HEK293 (cell line): ENCODE data around the gene UBE2D4.

Source experiments
- CTCF ChIA-PET: fragments of 350-600 bp; formaldehyde crosslinking; extraction: SDS; loops from one replicate; lab custom pipeline; 2021; ENCODE audit warnings: antibody characterized with exemption; lab: Yijun Ruan, JAX
- POLR2A ChIA-PET: fragments of 300-600 bp; formaldehyde crosslinking; extraction: SDS; loops from one replicate; lab custom pipeline; 2020; ENCODE audit warnings: antibody characterized with exemption, inconsistent platforms; lab: Yijun Ruan, JAX
- H3K27ac ChIP-seq: fragments of 200-500 bp; sonication (Bioruptor generic); 2 replicates; pipeline ENCODE4 v1.5.1; 2014; ENCODE audit warnings: low read depth, low read length, control low read depth, inconsistent platforms; ENCODE audit errors: extremely low read depth
- H3K36me3 ChIP-seq, 2 experiments: fragments of 200-500 bp in 1 of 2; sonication (Bioruptor generic) in 1 of 2; 1 replicate in 1 of 2; 2 replicates in 1 of 2; pipeline ENCODE4 v1.5.1; 2014 to 2017; ENCODE audit warnings: inconsistent platforms in 2 of 2, low read length in 2 of 2; ENCODE audit not compliant: control insufficient read depth in 2 of 2, insufficient read depth in 1 of 2
- H3K4me1 ChIP-seq: fragments of 200-500 bp; sonication (Bioruptor generic); 2 replicates; pipeline ENCODE4 v1.5.1; 2014; ENCODE audit warnings: mild to moderate bottlenecking, low read length, inconsistent platforms; ENCODE audit not compliant: control insufficient read depth, insufficient read depth
- H3K4me3 ChIP-seq: 2 replicates; pipeline ENCODE4 v1.5.1; 2011; ENCODE audit warnings: low read depth, mild to moderate bottlenecking, control low read depth, low read length, moderate library complexity
- H3K9me3 ChIP-seq: fragments of 200-500 bp; sonication (Bioruptor generic); 2 replicates; pipeline ENCODE4 v1.5.1; 2014; ENCODE audit warnings: low read depth, low read length, inconsistent platforms; ENCODE audit not compliant: control insufficient read depth, insufficient read depth
- HOXD13 ChIP-seq: sonication (generic); formaldehyde crosslinking; IDR thresholded peaks from 2 replicates; pipeline ENCODE4 v1.8.0; 2022; ENCODE audit warnings: missing genetic modification reagents, borderline replicate concordance
- PRDM4 ChIP-seq: fragments of 450-650 bp; formaldehyde crosslinking; IDR thresholded peaks from 2 replicates; pipeline ENCODE4 v1.5.1; 2017; ENCODE audit warnings: missing biosample characterization, missing genetic modification characterization
- RBAK ChIP-seq: fragments of 450-650 bp; formaldehyde crosslinking; IDR thresholded peaks from 2 replicates; pipeline ENCODE4 v1.5.1; 2016; ENCODE audit warnings: missing biosample characterization, missing genetic modification characterization
- SP3 ChIP-seq: fragments of 450-650 bp; formaldehyde crosslinking; IDR thresholded peaks from 2 replicates; pipeline ENCODE4 v1.5.1; 2016; ENCODE audit warnings: missing biosample characterization, missing genetic modification characterization
- WT1 ChIP-seq: fragments of 450-650 bp; formaldehyde crosslinking; IDR thresholded peaks from 2 replicates; pipeline ENCODE4 v1.5.1; 2016; ENCODE audit warnings: missing biosample characterization, missing genetic modification characterization
- ZBTB1 ChIP-seq: fragments of 450-650 bp; formaldehyde crosslinking; IDR thresholded peaks from 2 replicates; pipeline ENCODE4 v1.5.1; 2016; ENCODE audit warnings: missing biosample characterization, missing genetic modification characterization
- ZFHX2 ChIP-seq: fragments of 450-650 bp; formaldehyde crosslinking; conservative IDR thresholded peaks from 2 replicates; pipeline ENCODE4 v1.5.1; 2016; ENCODE audit warnings: missing biosample characterization, missing genetic modification characterization
- ZFP3 ChIP-seq: fragments of 450-650 bp; formaldehyde crosslinking; IDR thresholded peaks from 2 replicates; pipeline ENCODE4 v1.5.1; 2016; ENCODE audit warnings: low read depth, missing biosample characterization, missing genetic modification characterization
- ZIC2 ChIP-seq: fragments of 450-650 bp; formaldehyde crosslinking; IDR thresholded peaks from 2 replicates; pipeline ENCODE4 v1.5.1; 2016; ENCODE audit warnings: missing biosample characterization, missing genetic modification characterization
- ZNF10 ChIP-seq: fragments of 450-650 bp; formaldehyde crosslinking; IDR thresholded peaks from 2 replicates; pipeline ENCODE4 v1.5.1; 2017; ENCODE audit warnings: missing biosample characterization, missing genetic modification characterization
- ZNF140 ChIP-seq: fragments of 450-650 bp; formaldehyde crosslinking; IDR thresholded peaks from 2 replicates; pipeline ENCODE4 v1.5.1; 2016; ENCODE audit warnings: missing biosample characterization, missing genetic modification characterization
- ZNF184 ChIP-seq: fragments of 450-650 bp; IDR thresholded peaks from 2 replicates; pipeline ENCODE4 v1.5.1; 2018; ENCODE audit warnings: missing biosample characterization, mild to moderate bottlenecking, missing genetic modification characterization
- ZNF211 ChIP-seq: fragments of 450-650 bp; formaldehyde crosslinking; IDR thresholded peaks from 2 replicates; pipeline ENCODE4 v1.5.1; 2016; ENCODE audit warnings: low read depth, missing biosample characterization, missing genetic modification characterization
- ZNF214 ChIP-seq: fragments of 450-650 bp; formaldehyde crosslinking; IDR thresholded peaks from 2 replicates; pipeline ENCODE4 v1.5.1; 2017; ENCODE audit warnings: missing biosample characterization, mild to moderate bottlenecking, missing genetic modification characterization, borderline replicate concordance
- ZNF223 ChIP-seq: fragments of 450-650 bp; formaldehyde crosslinking; IDR thresholded peaks from 2 replicates; pipeline ENCODE4 v1.5.1; 2016; ENCODE audit warnings: missing biosample characterization, missing genetic modification characterization
- ZNF23 ChIP-seq: fragments of 450-650 bp; formaldehyde crosslinking; IDR thresholded peaks from 2 replicates; pipeline ENCODE4 v1.5.1; 2016; ENCODE audit warnings: missing biosample characterization, missing genetic modification characterization, borderline replicate concordance
- ZNF311 ChIP-seq: fragments of 450-650 bp; formaldehyde crosslinking; IDR thresholded peaks from 2 replicates; pipeline ENCODE4 v1.5.1; 2017; ENCODE audit warnings: missing biosample characterization, missing genetic modification characterization, borderline replicate concordance
- ZNF335 ChIP-seq: fragments of 450-650 bp; formaldehyde crosslinking; conservative IDR thresholded peaks from 2 replicates; pipeline ENCODE4 v1.5.1; 2016; ENCODE audit warnings: missing biosample characterization, missing genetic modification characterization
- ZNF48 ChIP-seq: fragments of 450-650 bp; formaldehyde crosslinking; IDR thresholded peaks from 2 replicates; pipeline ENCODE4 v1.5.1; 2016; ENCODE audit warnings: missing biosample characterization, missing genetic modification characterization
- ZNF510 ChIP-seq: fragments of 450-650 bp; formaldehyde crosslinking; IDR thresholded peaks from 2 replicates; pipeline ENCODE4 v1.5.1; 2018; ENCODE audit warnings: mild to moderate bottlenecking, missing genetic modification characterization, missing biosample characterization; ENCODE audit not compliant: insufficient replicate concordance
- ZNF514 ChIP-seq: fragments of 450-650 bp; formaldehyde crosslinking; IDR thresholded peaks from 2 replicates; pipeline ENCODE4 v1.5.1; 2016; ENCODE audit warnings: missing biosample characterization, missing genetic modification characterization
- ZNF521 ChIP-seq: fragments of 450-650 bp; formaldehyde crosslinking; IDR thresholded peaks from 2 replicates; pipeline ENCODE4 v1.5.1; 2017; ENCODE audit warnings: missing biosample characterization, mild to moderate bottlenecking, missing genetic modification characterization
- ZNF529 ChIP-seq: fragments of 450-650 bp; formaldehyde crosslinking; IDR thresholded peaks from 2 replicates; pipeline ENCODE4 v1.5.1; 2017; ENCODE audit warnings: missing genetic modification characterization, missing biosample characterization; ENCODE audit not compliant: insufficient replicate concordance
- ZNF530 ChIP-seq: fragments of 450-650 bp; formaldehyde crosslinking; IDR thresholded peaks from 2 replicates; pipeline ENCODE4 v1.5.1; 2016; ENCODE audit warnings: low read depth, missing biosample characterization, missing genetic modification characterization
- ZNF596 ChIP-seq: fragments of 450-650 bp; IDR thresholded peaks from 2 replicates; pipeline ENCODE4 v1.5.0; 2018; ENCODE audit warnings: missing biosample characterization, mild to moderate bottlenecking, missing genetic modification characterization, moderate library complexity
- ZNF654 ChIP-seq: fragments of 450-650 bp; formaldehyde crosslinking; IDR thresholded peaks from 2 replicates; pipeline ENCODE4 v1.5.1; 2016; ENCODE audit warnings: low read depth, missing biosample characterization, missing genetic modification characterization
- TF ChIP-seq, protein P1 (sequence below): fragments of 450-650 bp; formaldehyde crosslinking; IDR thresholded peaks from 2 replicates; pipeline ENCODE4 v1.5.1; 2016; ENCODE audit warnings: missing biosample characterization, missing genetic modification characterization
- TF ChIP-seq, protein P2 (sequence below): fragments of 450-650 bp; formaldehyde crosslinking; IDR thresholded peaks from 2 replicates; pipeline ENCODE4 v1.5.1; 2016; ENCODE audit warnings: missing biosample characterization, missing genetic modification characterization

Gene UBE2D4

GRCh38 chr7:43914795-43915194, 11.4 kb upstream of the UBE2D4 start:
- Histone ChIP-seq H3K4me3 (no peak overlapping the region), H3K4me1 (no peaks in the 10 kb centered on the region), H3K36me3 (peaks cover 0 to 8% of the 10 kb centered on the region in 2 experiments; a peak in 1 of 3 replicates)
- CTCF ChIA-PET = no interaction called here
- TF ChIP-seq SP3 = no peak
- no peak for TF ChIP-seq ZFP3
- TF ChIP-seq ZNF48 (tag by site-specific recombination) = no peak
- TF ChIP-seq, protein P1, sequence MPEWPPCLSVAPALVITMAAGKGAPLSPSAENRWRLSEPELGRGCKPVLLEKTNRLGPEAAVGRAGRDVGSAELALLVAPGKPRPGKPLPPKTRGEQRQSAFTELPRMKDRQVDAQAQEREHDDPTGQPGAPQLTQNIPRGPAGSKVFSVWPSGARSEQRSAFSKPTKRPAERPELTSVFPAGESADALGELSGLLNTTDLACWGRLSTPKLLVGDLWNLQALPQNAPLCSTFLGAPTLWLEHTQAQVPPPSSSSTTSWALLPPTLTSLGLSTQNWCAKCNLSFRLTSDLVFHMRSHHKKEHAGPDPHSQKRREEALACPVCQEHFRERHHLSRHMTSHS = no peak
- no peak for TF ChIP-seq ZNF596 (tag by site-specific recombination)
- no peak for TF ChIP-seq ZNF23 (tag by site-specific recombination)
- TF ChIP-seq ZFHX2 (tag by site-specific recombination) = no peak
- TF ChIP-seq ZNF211 = no peak
- TF ChIP-seq HOXD13 = no peak
- TF ChIP-seq, protein P2, sequence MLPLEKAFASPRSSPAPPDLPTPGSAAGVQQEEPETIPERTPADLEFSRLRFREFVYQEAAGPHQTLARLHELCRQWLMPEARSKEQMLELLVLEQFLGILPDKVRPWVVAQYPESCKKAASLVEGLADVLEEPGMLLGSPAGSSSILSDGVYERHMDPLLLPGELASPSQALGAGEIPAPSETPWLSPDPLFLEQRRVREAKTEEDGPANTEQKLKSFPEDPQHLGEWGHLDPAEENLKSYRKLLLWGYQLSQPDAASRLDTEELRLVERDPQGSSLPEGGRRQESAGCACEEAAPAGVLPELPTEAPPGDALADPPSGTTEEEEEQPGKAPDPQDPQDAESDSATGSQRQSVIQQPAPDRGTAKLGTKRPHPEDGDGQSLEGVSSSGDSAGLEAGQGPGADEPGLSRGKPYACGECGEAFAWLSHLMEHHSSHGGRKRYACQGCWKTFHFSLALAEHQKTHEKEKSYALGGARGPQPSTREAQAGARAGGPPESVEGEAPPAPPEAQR (tag by site-specific recombination) = no peak
- TF ChIP-seq ZIC2 (tag by site-specific recombination) = no peak
- no peak for TF ChIP-seq ZNF529 (tag by site-specific recombination)
- TF ChIP-seq ZNF521 = no peak
- no peak for TF ChIP-seq ZNF10 (tag by site-specific recombination)
- no peak for TF ChIP-seq RBAK (tag by site-specific recombination)
- TF ChIP-seq ZNF335 (tag by site-specific recombination) = no peak
- no peak for TF ChIP-seq ZBTB1 (tag by site-specific recombination)
- TF ChIP-seq, all 188 proteins: peak for 0
- no peak overlapping the region for H3K27ac ChIP-seq
- no peaks in the 10 kb centered on the region for H3K9me3 ChIP-seq
- POLR2A ChIA-PET = no interaction called here

DNA sequence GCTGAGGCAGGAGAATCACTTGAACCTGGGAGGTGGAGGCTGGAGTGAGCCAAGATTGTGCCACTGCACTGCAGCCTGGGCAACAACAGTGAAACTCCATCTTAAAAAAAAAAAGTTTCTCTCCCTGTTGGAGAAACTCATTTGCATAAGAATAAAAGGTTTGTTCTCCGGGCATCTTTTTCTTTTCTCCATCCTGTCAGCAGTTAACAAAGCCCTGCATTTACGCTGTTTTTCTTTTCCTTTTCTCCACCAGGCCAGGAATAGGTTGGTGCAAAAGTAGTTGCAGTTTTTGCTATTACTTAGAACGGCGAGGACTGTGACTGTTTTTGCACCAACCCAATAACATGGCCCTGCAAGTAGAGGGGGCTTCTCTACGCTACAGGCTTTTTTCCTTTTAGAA, 10.3 kb upstream of the UBE2D4 start:
- POLR2A ChIA-PET = no interaction called here
- TF ChIP-seq ZNF654 (tag by site-specific recombination) = no peak
- TF ChIP-seq, all 188 proteins: peak for 0
- CTCF ChIA-PET = no interaction called here
- Histone ChIP-seq H3K9me3 (no peaks in the 10 kb centered on the region), H3K27ac (no peak overlapping the region), H3K4me1 (no peaks in the 10 kb centered on the region), H3K36me3 (peaks cover 0 to 8% of the 10 kb centered on the region in 2 experiments; a peak in 1 of 3 replicates), H3K4me3 (no peak overlapping the region)

GRCh38 chr7:43921423-43921822, 4.8 kb upstream of the UBE2D4 start:
- H3K4me1 ChIP-seq = no peaks in the 10 kb centered on the region
- no peaks in the 10 kb centered on the region for H3K9me3 ChIP-seq
- POLR2A ChIA-PET = no interaction called here
- H3K36me3 ChIP-seq = peaks cover 4 to 8% of the 10 kb centered on the region in 2 experiments; a peak in 2 of 3 replicates
- H3K27ac ChIP-seq = no peak overlapping the region
- H3K4me3 ChIP-seq = no peak overlapping the region
- TF ChIP-seq WT1 (no peak), ZNF140 (no peak), ZNF184 (tag by site-specific recombination) (no peak), PRDM4 (tag by site-specific recombination) (no peak), ZNF223 (tag by site-specific recombination) (no peak), ZNF510 (no peak), ZNF514 (tag by site-specific recombination) (no peak), ZNF530 (tag by site-specific recombination) (no peak), ZNF311 (tag by site-specific recombination) (no peak), ZNF214 (tag by site-specific recombination) (no peak)
- TF ChIP-seq, all 188 proteins: peak for 0
- CTCF ChIA-PET = no interaction called here
